Mammary epithelial cell (primary cell): ENCODE results near the gene MED19.
A peak's percentile ranks its signal among the peaks of the same experiment; 100 is the strongest.

Experiments used
- CTCF ChIP-seq, 2 donors: IDR thresholded peaks in 1 of 2; conservative IDR thresholded peaks in 1 of 2; 2 replicates each; pipeline ENCODE4 v1.5.1; 2011 to 2012; ENCODE audit warnings: inconsistent platforms in 2 of 2, low read length in 2 of 2, mild to moderate bottlenecking in 2 of 2, control low read depth in 1 of 2, low read depth in 1 of 2; ENCODE audit not compliant: insufficient read depth in 1 of 2; ENCODE audit errors: extremely low read depth in 1 of 2
- EZH2 ChIP-seq: IDR thresholded peaks from 2 replicates; pipeline ENCODE4 v1.6.1; 2012; ENCODE audit warnings: low read length, inconsistent platforms, borderline replicate concordance

GRCh38 chr11:57751676-57752253, 39.8 kb upstream of the MED19 start, which contains the start of gene BTBD18:
- peak; percentile 55 to 63 for TF ChIP-seq CTCF (conservative IDR thresholded peaks at IDR 0.05 in 1 of 2, IDR thresholded peaks at IDR 0.05 in 1 of 2; ENCODE audit: extremely low read depth in 1 of 2, insufficient read depth in 1 of 2, low read depth in 1 of 2, low read length in 2 of 2)
- no peak for TF ChIP-seq EZH2
